HG03571 (cell line): Measurements from ENCODE around the gene FRRS1.
"Not testable (repeated sequence)": the region's sequence is repeated elsewhere in the genome, so short reads cannot be mapped to it uniquely, and the experiment has no call there.

Experiments used
- ATAC-seq: cut with Tn5 transposase; IDR thresholded peaks from one replicate; pipeline ENCODE4 v1.9.1; 2021; ENCODE audit not compliant: unreplicated experiment

Gene FRRS1

DNA sequence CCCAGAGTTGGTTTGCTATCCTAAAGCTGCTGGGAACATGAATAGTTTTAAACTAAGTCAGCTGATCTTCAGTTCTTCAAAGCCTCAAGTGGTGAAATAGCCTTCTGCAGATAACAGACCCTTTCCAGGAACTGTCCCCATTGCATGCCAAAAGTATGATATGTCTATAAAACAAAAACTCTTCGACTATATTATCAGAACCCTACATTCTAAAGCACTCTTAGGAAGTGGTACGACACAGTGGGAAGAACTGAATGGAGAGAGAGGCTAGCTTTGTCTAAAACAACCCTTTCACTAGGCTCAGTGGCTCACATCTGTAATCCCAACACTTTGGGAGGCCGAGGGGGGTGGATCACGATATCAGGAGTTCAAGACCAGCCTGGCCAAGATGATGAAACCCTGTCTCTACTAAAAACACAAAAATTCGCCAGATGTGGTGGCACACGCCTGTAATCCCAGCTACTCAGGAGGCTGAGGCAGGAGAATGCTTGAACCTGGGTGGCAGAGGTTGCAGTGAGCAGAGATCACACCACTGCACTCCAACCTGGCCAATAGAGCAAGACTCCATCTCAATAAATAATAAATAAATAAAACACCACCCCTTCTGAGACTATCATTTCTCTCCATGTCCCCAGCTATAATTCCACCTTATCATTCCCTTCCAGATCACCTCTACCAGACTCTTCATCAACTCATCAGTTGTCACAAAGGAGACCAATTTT is 2.2 kb upstream of the FRRS1 start:
- ATAC-seq: no peak

DNA sequence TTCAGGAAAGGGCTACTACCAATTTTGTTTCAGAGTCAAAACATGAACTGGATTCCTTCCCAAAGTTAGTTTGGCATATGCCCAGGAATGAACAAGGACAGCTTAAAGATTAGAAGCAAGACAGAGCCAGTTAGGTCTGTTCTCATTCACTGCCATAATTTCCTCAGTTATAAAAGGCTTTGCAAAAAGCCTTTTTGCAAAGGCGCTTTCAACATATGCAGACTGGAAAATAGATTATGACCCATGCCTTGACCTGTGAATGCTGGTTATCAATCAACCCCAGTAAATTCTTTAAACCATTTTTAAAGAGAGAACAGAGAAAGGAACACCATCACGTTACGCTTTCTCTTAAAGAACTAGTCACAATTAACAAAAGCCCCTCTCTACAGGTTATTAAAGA is 1.7 kb upstream of the FRRS1 start:
- no peak for ATAC-seq

DNA sequence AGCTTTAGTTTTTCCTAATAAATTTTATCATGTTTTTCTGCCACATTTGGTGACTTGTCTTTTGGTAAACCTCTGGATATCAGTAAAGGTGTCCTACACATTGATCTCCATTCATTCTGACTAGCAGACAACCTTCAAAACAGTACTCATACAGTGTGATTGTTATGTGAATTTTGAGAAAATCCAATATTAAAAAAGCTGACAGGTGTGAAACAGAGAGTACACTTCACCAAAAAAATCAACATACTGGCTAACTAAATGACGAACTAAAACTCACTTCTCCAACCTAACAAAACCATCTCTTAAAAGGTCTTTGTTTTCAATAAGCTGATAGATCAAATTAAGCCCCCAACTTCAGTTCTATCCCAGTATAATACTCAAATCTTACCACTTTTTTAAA is 1.5 kb downstream of the FRRS1 start:
- ATAC-seq: no peak

DNA sequence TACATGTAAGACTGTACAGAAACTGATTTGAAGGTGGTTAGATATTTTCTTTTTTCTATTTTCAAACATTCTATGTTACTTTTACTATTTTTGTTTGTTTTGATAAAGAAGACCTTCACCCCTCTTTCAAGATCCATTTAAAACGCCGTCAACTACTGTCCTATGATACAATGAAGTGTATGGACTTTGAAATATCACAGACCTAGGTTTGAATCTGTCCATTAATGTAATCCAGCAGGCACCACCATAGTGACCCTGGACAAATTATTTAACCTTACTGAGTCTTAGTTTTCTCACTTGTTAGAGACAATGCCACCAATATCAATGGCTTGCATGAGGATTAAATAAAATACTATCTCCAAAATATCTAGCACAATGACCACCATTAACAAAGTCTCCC is 2.0 kb downstream of the FRRS1 start:
- ATAC-seq: no peak

DNA sequence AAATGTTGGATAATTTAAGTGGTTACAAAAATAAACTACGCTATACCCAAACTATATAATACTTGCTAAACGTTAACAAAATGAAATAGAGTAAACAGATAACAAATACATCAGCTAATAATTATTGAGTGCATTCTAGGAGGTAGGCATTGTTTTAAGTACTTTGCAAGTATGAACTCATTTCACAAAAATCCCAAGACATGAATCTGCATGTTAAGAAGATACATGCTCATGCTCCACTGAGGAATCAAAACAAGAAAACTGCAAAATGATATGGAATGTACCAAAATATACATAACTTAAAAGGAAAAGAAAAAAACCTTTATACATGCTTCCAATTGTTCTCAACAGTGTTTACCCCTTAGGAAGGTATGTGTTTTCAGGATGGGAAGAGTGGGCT is 2.5 kb downstream of the FRRS1 start:
- no peak for ATAC-seq

DNA sequence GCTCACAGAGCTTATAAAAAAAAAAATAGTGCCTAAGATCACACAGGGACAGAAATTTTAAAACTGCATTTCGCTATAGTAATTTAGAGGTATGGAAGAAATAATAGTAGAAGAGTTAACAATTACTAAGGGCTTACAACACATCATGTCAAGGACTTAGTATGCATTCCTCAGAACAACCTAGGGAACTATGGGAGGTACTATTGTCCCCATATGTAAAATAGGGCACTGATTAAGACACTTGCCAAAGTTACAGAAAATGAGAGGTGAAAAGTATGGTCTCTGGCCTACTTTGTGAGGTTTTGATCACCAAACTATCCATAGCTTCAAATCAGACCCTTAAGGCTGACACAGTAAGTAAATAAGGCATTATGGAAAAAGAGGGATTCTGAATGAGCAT is 4.7 kb downstream of the FRRS1 start:
- ATAC-seq: no peak

DNA sequence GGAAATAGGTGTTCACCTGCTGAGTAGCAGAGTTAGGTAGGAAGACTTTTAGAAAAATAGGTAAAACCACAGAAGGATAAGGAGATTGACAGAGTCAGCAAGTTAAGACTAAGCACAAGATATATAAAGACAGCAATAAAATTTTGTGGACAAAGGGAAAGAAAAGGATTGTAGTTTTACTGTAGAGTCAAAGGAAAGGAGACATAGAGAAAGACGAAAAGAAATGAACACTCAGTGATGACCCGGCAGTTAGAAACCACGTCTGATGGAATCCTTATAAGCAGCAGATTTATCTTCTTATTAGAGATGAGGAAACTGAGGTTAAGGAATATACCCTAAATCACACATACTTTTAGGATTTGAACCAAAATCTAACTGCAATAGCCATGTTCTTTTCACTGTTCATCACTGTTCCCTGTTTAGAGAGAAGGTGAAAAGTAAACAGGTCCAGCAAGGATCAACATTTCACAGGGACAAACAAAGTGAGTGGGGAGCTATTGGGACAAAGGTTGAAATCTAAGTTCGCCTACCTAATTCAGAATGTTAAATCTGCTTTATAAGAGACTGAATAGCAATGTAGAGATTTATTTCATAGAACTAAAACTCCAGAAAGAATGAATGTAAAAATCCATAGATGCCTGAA is 6.8 kb downstream of the FRRS1 start:
- ATAC-seq: no peak

DNA sequence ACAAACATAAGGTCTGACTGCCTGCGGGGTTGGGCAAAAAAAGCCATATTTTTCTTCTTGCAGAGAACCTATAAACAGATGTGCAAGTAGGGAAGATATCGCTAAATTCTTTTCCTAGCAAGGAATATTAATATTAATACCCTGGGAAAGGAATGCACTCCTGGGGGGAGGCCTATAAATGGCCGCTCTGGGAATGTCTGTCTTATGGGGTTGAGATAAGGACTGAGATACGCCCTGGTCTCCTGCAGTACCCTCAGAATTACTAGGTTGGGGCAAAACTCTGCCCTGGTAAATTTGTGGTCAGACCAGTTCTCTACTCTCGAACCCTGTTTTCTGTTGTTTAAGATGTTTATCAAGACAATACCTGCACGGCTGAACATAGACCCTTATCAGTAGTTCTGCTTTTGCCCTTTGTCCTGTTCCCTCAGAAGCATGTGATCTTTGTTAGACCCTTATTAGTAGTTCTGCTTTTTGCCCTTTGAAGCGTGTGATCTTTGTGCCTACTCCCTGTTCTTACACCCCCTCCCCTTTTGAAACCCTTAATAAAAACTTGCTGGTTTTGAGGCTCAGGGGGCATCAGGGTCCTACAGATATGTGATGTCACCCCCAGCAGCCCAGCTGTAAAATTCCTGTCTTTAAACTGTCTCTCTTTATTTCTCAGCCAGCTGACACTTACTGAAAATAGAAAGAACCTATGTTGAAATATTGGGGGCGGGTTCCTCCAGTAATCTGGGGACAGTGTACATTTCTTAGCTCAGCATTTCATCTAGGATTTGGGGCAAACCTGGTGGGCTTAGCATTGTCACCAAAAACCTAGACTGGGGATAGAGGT is 7.5 kb downstream of the FRRS1 start:
- not testable (repeated sequence) for ATAC-seq

DNA sequence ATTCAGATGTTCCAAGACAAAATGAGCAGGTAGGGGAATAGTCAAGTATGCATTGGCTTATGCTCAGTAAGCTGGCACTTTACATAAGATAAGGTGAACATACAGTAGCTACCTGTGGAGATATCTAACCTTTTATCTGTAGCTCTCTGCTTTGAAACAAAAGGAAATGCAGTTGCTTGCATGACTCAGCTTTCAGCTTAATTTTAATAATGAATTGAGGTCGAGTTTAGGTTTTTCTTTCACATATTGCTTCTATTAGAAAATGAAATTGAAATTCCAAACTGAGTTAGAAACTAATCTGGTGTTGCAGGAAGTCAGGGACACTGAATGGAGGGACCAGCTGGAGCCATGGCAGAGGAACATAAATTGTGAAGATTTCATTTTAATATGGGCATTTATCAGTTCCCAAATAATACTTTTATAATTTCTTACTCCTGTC is 8.3 kb downstream of the FRRS1 start:
- peak; percentile 76 for ATAC-seq

DNA sequence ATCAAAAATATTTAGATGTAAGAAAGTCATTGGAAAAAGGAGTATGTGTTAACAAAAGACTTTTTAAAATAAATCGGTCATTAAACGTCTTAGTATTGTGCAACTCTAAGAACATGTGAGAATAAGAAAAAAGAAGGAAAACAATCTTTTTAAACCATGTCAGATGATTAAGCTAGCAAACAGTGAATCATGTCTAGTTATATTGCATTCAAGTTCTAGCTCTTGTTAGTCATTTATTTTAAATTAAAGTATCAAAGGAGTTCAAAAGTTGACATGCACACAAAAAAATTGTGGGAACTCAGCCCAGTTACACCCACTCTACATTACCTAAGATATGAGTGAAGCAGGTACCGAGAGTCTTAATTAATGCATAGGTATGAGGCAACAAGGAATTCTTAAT is 9.8 kb downstream of the FRRS1 start:
- ATAC-seq: no peak

DNA sequence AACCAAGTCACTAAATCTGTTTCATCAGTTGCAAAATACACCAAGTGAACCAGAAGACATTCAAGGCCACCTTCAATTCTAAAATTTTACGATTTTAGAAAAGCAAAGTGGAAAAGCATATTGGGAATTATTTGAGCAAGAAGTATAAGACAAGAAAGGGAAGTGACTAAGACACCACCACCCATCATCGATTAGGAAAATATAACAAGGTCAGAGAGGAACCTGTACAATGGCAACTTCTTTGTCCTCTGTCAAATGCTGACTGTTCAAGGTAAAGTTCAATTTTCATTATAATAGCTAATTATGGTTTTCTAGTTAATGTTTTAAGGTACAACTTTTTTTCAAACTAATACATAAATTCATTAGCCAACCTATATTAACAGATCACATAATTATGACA is 10.8 kb downstream of the FRRS1 start:
- no peak for ATAC-seq

DNA sequence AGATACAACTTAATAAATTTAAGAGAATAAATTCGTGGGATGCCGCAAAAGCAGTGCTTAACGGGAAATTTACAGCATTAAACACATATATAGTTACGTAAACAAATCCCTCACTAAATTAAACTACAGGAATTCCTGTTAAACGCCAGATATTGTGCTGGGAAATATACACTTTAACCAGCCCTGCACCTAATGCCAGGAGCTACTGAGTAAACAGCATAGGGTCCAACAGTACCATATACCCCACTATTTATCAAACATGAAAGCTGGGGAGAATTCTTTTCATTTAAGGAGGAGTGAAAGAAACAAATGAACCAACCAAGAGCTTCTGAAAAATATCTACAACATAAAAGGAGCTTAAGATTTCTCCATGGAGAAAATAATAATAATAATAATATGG is 11.7 kb downstream of the FRRS1 start:
- no peak for ATAC-seq

DNA sequence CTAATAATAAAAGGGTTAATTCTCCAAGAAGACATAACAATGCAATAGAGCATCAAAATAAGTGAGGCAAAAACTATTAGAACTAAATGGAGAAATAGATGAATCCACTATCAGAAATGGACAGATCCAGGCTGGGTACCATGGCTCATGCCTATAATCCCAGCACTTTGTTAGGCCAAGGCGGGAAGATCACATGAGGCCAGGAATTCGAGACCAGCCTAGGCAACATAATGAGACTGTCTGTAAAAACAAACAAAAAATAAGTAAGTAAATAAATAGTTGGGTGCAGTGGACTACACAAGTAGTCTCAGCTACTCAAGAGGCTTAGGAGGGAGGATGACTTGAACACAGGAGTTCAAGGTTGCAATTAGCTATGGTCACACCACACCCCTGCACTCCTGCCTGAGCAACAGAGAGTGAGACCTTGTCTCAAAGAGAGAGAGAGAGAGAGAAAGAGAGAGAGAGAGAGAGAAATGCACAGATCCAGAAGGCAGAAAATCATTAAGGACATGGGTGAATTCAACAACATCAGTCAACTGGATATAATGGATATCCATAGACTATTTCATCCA is 12.3 kb downstream of the FRRS1 start:
- ATAC-seq: no peak

DNA sequence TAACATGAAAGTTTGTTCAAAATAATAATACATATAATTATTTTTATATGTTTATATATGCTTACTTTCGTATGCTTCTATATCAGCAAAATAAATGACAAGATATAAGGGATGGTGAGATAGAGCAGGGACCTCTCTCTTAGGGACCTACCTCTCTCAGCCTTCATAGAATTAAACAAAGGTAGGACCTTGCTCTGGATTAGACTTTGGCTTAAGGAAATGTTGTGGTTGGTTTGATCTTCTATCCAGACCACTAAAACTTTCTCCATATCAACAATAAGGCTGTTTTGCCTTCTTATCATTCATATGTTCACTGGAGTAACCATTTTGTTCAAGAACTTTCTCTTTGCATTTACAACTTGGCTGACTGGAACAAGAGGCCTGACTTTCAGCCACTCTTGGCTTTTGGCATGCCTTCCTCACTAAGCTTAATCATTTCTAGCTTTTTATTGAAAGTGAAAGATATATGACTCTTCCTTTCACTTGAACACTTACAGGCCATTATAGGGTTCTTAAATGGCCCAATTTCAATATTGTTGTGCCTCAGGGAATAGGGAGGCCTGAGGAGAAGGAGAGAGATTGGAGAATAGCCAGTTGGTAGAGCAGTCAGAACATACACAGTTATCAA is 14.4 kb downstream of the FRRS1 start:
- peak; percentile 85 for ATAC-seq

DNA sequence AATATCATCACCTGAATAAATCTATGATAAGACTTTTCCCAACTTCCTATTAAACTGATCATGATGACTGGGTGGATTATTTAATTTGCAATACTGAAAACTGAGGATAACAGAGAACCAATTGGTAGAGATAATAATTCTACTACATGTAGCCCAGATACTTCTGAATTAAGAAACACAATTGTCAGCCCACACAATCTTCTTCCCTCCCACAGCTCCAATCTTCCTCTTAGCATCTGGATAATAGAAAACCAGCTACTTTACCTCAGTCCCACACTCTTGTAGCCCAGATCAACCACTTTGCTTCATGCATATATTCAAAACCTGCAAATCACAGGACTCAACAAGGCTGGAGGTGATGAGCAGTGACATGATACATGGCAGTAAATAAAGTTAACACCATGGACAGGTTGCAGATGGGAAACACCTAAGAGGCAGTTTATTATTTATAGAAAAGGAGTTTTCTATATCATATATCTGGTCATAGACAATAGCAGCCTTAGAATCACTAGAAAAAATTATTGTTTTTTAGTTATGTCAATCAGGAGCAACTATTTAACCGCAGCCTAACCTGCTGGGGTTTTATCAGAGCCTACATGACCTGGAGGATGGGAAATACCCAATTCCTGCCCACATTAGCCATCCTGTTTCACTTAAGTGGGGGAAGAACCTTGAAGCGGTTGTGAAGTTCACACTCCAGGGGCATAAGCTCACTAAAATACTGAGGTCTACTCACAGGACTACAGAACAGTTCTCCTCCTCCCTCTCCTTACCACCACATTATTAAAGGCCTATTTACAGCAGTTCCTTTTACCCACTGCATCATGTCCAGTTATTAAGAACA is 16.7 kb downstream of the FRRS1 start:
- peak; percentile 75 for ATAC-seq

DNA sequence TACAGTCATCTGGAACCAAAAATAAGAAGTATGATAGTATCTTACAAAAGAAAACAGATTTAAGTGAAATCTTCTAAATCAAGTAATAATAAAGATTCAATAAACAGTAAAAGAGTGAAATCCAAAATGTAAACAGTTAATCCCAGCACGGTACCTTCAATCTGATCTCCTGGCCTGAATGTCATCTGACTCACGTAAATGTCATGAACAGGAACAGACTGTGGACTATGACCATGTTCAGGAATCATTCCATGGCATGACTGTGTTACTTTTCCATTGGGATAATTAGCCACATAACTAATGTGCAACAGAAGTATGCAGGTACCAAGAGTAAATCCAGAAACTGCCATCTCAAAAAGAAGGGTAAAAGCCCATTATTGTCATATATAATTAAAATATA is 18.0 kb downstream of the FRRS1 start:
- no peak for ATAC-seq

DNA sequence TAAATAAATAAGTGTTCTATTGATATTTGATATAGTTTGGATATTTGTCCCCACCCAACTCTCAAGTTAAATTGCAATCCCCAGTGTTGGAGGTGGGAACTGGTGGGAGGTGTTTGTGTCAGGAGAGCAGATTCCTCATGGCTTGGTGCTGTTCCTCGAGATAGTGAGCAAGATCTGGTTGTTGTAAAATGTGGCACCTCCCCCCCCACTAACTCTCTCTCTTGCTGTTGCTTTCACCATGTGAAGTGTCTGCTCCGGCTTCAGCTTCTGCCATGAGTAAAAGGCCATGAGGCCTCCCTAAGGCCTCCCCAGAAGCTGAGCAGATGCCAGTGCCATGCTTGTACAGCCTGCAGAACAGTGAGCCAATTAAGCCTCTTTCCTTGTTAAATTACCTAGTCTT is 20.8 kb downstream of the FRRS1 start:
- no peak for ATAC-seq

DNA sequence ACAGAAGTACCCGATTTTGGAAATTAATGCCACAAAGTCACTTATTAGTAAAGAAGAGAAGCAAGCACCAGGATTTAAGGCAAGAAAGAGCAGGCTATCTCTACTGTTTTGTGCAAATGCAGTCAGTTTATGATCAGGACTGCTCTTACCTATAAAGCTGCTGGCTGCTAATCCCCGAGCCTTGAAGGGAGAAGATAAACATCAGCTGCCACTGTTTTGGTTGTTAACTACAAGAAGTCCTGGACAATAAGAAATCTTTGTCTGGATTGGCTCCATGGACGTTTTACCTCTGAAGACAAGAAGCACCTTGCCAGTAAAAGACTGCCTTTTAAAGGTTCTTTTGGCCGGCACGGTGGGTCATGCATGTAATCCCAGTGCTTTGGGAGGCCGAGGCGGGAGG is 21.4 kb downstream of the FRRS1 start:
- ATAC-seq: no peak

DNA sequence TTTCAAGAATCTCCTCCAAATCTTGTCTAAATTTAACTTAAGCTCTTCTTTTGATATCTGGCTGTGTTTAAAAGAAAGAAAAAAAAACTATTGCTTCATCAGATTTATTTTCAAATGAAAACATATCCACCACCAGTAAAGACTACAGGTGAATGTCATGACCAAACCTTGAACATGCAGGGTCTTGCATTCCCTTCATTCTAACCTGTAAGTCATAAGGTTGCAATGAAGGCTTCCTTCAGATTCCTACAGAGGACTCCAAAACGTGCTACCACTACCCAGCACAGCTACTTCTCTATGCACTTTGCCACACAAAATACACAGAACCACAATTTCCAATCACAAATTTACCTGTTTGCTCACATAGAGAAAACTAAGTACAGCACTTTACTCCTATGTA is 26.3 kb downstream of the FRRS1 start:
- no peak for ATAC-seq

DNA sequence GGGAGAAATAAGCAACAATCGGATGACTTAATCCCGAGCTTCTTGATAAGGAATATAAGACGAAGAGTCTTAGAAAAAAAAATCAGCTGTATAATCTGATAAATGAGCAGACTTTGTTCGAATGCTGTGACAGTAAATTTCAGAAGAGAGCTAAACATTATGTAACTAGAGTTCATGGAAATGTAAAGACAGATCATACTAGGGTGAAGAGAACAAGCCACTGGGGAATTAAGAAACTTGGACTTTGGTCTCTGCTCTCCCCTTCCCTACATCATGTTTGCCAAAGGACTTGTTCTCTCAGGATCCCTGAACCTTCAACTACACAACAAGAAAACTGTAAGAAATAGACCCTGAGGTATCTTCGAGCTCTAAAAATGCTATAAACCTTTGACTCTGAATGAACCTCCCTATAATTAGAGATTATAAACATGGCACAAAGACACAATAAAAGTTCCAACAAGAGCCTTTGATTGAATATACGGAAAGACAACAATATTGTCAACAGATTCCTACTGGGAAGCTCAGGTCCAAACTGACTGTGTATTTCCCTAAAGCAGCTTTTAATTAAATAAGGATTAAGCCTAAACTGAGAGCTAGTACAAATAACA is 27.5 kb downstream of the FRRS1 start:
- ATAC-seq: no peak
